Measurements from ENCODE around the gene DOCK2. TPM values are rescaled to one million over a fixed set of nuclear protein-coding genes. Genes with fewer than 3 reads are reported as not detected.

Gene DOCK2
- total and polyA plus RNA-seq, 9 of the 15 experiments (the other 6 are each of a cell fraction or from before 2014, with no cell fraction given), result 4.5 to 42.6 (median 20.5) TPM

DNA sequence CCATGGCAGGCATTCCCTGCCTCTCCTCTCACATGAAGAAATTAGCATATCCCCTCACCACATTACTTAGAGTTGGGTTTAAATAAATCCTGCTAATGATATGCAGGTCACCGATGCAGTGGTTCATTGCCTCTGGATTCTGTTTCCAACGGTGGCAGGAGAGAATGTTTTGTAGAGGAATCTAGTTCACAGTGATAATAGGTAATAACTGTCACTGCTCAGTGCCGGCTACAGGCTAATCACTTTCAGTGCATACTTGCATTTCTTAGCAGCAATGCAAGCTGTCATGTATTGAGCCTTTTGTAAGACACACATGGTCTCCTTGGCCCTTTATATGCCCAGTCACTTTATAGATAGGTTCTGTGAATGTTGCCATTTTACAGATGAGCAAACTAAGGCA, 402.8 kb downstream of the DOCK2 start (continued):
- TF ChIP-seq, protein P1, sequence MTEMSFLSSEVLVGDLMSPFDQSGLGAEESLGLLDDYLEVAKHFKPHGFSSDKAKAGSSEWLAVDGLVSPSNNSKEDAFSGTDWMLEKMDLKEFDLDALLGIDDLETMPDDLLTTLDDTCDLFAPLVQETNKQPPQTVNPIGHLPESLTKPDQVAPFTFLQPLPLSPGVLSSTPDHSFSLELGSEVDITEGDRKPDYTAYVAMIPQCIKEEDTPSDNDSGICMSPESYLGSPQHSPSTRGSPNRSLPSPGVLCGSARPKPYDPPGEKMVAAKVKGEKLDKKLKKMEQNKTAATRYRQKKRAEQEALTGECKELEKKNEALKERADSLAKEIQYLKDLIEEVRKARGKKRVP (CRISPR knock-in tag; IDR thresholded peaks at IDR 0.05), result no peak
- no peak for TF ChIP-seq ZNF75A (CRISPR knock-in tag; IDR thresholded peaks at IDR 0.05)

DNA sequence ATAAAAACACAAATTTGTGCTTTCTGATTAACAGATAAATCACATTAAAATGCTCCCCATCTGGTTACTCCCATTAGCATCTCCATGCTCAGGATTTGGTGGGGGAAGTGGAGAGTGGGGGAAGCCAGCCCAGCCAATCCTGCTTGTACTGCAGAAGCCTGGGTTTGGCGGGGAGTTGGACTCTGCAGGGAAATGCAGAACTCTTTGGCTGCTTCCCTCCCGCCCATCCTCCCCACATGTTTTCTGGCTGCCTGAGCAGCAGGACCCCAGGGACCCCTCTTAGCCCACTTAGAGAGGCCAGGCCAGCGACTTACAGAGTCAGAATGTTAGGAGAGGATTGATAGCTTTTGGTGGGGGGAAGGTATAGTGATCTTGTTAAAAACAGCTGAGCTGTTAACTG, 409.2 kb downstream of the DOCK2 start:
- no peaks in the 10 kb centered on the region for H3K9me3 ChIP-seq (replicated peaks; ENCODE audit: control insufficient read depth, insufficient read depth, low read depth, low read length)
- no peaks in the 10 kb centered on the region; the same call in 1 of the 2 replicates for H4K20me1 ChIP-seq (replicated peaks; ENCODE audit: control insufficient read depth, insufficient read depth, low read length)
- DNase-seq (ENCODE audit: extremely low read depth in 1 of 4, low spot score in 3 of 4), result no peak
- no peaks in the 10 kb centered on the region for H3K36me3 ChIP-seq (ENCODE audit: control insufficient read depth, insufficient read depth, low read length)
- FAIRE-seq, result no peak
- BruUV-seq (replicated peaks), result no TSS peak
- no peaks in the 10 kb centered on the region for H3K27me3 ChIP-seq (ENCODE audit: control insufficient read depth in 2 of 2, insufficient read depth in 2 of 2, low read length in 2 of 2)
- no peak overlapping the region for H3K9ac ChIP-seq (ENCODE audit: insufficient read depth in 1 of 2, low read depth in 2 of 2, low read length in 2 of 2)
- ChIA-PET POLR2A (no interaction called here), CTCF (ENCODE audit: low intra/inter-chr PET ratio) (no interaction called here)
- no peak overlapping the region for H2AFZ ChIP-seq (ENCODE audit: low read depth, low read length)
- no peak overlapping the region for H3K4me3 ChIP-seq
- in situ Hi-C loops (cut with MboI) (no loop called here), intact Hi-C loops (cut with micrococcal nuclease) (no loop called here)
- H3K4me2 ChIP-seq (ENCODE audit: insufficient read depth, low read length), result no peak overlapping the region
- H3K4me1 ChIP-seq (replicated peaks in 1 of 2; ENCODE audit: control insufficient read depth in 2 of 2, insufficient read depth in 2 of 2, low read length in 2 of 2), result no peaks in the 10 kb centered on the region
- no peaks in the 10 kb centered on the region for H3K9me1 ChIP-seq (ENCODE audit: control insufficient read depth, insufficient read depth, low read length)
- H3K27ac ChIP-seq (ENCODE audit: extremely low read depth, low read depth, low read length), result no peak overlapping the region
- ATAC-seq, result no peak
- 22% methylated on average over 3 of the region's 3 CpGs for WGBS (ENCODE audit: insufficient coverage, low coverage, missing lambda C conversion rate)
- H3K79me2 ChIP-seq (ENCODE audit: control insufficient read depth, insufficient read depth, low read length), result no peaks in the 10 kb centered on the region
- TF ChIP-seq ZSCAN29 (IDR thresholded peaks at IDR 0.05) (no peak), U2AF1 (optimal IDR thresholded peaks at IDR 0.05; ENCODE audit: low read depth, low read length) (no peak), ELF2 (CRISPR knock-in tag; IDR thresholded peaks at IDR 0.05) (no peak), GTF2E2 (tag; IDR thresholded peaks at IDR 0.05) (no peak), ZNF444 (CRISPR knock-in tag; IDR thresholded peaks at IDR 0.05) (no peak)
- TF ChIP-seq, protein P2, sequence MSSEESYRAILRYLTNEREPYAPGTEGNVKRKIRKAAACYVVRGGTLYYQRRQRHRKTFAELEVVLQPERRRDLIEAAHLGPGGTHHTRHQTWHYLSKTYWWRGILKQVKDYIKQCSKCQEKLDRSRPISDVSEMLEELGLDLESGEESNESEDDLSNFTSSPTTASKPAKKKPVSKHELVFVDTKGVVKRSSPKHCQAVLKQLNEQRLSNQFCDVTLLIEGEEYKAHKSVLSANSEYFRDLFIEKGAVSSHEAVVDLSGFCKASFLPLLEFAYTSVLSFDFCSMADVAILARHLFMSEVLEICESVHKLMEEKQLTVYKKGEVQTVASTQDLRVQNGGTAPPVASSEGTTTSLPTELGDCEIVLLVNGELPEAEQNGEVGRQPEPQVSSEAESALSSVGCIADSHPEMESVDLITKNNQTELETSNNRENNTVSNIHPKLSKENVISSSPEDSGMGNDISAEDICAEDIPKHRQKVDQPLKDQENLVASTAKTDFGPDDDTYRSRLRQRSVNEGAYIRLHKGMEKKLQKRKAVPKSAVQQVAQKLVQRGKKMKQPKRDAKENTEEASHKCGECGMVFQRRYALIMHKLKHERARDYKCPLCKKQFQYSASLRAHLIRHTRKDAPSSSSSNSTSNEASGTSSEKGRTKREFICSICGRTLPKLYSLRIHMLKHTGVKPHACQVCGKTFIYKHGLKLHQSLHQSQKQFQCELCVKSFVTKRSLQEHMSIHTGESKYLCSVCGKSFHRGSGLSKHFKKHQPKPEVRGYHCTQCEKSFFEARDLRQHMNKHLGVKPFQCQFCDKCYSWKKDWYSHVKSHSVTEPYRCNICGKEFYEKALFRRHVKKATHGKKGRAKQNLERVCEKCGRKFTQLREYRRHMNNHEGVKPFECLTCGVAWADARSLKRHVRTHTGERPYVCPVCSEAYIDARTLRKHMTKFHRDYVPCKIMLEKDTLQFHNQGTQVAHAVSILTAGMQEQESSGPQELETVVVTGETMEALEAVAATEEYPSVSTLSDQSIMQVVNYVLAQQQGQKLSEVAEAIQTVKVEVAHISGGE (CRISPR knock-in tag; IDR thresholded peaks at IDR 0.05), result no peak
- TF ChIP-seq, protein P3, sequence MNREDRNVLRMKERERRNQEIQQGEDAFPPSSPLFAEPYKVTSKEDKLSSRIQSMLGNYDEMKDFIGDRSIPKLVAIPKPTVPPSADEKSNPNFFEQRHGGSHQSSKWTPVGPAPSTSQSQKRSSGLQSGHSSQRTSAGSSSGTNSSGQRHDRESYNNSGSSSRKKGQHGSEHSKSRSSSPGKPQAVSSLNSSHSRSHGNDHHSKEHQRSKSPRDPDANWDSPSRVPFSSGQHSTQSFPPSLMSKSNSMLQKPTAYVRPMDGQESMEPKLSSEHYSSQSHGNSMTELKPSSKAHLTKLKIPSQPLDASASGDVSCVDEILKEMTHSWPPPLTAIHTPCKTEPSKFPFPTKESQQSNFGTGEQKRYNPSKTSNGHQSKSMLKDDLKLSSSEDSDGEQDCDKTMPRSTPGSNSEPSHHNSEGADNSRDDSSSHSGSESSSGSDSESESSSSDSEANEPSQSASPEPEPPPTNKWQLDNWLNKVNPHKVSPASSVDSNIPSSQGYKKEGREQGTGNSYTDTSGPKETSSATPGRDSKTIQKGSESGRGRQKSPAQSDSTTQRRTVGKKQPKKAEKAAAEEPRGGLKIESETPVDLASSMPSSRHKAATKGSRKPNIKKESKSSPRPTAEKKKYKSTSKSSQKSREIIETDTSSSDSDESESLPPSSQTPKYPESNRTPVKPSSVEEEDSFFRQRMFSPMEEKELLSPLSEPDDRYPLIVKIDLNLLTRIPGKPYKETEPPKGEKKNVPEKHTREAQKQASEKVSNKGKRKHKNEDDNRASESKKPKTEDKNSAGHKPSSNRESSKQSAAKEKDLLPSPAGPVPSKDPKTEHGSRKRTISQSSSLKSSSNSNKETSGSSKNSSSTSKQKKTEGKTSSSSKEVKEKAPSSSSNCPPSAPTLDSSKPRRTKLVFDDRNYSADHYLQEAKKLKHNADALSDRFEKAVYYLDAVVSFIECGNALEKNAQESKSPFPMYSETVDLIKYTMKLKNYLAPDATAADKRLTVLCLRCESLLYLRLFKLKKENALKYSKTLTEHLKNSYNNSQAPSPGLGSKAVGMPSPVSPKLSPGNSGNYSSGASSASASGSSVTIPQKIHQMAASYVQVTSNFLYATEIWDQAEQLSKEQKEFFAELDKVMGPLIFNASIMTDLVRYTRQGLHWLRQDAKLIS (CRISPR knock-in tag; IDR thresholded peaks at IDR 0.05), result no peak
- TF ChIP-seq, protein P4, sequence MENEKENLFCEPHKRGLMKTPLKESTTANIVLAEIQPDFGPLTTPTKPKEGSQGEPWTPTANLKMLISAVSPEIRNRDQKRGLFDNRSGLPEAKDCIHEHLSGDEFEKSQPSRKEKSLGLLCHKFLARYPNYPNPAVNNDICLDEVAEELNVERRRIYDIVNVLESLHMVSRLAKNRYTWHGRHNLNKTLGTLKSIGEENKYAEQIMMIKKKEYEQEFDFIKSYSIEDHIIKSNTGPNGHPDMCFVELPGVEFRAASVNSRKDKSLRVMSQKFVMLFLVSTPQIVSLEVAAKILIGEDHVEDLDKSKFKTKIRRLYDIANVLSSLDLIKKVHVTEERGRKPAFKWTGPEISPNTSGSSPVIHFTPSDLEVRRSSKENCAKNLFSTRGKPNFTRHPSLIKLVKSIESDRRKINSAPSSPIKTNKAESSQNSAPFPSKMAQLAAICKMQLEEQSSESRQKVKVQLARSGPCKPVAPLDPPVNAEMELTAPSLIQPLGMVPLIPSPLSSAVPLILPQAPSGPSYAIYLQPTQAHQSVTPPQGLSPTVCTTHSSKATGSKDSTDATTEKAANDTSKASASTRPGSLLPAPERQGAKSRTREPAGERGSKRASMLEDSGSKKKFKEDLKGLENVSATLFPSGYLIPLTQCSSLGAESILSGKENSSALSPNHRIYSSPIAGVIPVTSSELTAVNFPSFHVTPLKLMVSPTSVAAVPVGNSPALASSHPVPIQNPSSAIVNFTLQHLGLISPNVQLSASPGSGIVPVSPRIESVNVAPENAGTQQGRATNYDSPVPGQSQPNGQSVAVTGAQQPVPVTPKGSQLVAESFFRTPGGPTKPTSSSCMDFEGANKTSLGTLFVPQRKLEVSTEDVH (IDR thresholded peaks at IDR 0.05; ENCODE audit: low read depth, partially characterized antibody), result no peak

All from K562 (cell line).